EL (cell line): Measurements from ENCODE around the gene AMMECR1.
A peak's percentile ranks its signal among the peaks of the same experiment; 100 is the strongest.

Experiments used
- DNase-seq: peaks from one replicate; pipeline ENCODE4 v3.0.0-alpha.2; 2016

AMMECR1 gene

GRCh38 chrX:110208092-110208491, 109.8 kb downstream of the AMMECR1 start:
- DNase-seq = no peak

- peak; percentile 65 for DNase-seq
Measured at GRCh38 chrX:110204986-110205385, 112.9 kb downstream of the AMMECR1 start.

- DNase-seq = no peak
Measured at GRCh38 chrX:110201799-110202198, 116.1 kb downstream of the AMMECR1 start.

DNA sequence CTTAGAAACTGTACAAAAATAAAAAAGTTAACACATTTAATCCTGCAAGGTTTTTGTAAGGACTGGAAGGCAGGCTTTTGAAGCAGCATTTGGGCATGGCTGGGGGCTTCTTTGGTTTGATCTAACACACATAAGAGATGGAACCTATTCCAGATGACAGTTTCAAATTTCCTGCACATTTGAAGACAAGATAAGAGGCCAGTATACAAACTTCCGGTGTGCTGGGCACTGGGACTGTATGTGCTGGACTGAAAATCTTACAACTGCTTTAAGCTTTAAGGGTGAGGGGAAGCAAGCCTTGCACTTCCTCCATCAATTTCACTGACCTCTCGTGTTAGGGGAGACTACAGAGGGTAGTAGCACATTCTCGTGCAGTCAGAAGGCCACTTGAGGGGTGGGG, 122.9 kb downstream of the AMMECR1 start:
- DNase-seq = no peak

DNA sequence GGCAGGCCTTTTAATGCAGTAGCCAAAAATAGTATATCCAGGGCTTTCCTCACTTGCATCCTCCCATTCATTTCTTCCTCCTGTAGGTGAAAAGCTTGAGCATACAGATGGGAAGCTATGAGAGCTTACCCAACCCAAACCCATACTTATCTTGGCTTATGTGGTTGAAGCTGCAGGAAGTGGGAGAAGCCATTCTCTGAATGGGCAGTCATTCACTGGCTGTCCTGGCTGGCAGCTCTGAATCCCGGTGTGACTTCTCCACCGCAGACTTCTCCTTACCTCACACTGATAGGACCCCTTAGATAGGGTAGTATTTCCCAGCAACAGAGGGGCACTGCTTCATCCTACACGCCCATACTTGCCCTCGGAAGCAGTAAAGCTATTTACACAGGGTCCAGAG, 125.4 kb downstream of the AMMECR1 start:
- DNase-seq = no peak

DNA sequence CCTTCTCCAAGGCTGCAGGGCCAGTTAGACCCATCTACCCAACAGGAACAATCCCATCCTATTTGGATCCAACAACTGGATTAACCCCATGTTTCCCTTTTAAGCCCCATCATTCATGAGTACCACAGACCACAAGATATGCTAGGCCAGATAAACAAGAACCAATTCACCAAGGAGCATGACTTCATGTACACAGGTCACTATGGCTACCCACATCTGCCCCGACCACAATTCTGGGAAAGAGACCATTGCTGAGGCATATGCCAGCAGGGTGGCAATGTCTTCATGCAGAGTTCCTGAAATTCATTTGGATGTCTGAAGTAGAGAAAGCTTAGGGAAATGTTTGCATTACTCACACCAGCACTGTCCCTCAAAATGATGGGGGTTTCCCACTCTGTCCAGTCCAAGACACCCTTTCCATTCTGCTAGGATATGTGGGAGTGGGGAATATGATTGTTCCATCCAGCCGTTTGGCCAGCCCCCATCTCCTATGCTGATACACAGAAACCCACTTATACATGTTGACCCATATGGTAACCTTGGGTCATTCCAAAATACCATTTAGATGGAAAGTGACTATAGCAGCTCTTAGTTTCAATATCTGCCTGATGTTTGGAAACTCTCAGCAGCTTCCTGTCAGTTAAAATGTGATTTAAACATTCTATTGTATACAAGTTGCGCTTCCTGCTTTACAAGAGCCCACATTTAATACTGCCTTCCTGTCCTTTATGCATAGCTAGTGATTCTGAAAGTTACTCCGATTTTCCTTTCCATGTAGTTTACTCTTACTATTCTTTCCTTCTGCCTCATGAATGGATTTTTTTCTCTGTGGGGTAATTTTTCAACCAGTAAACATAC, 129.0 kb downstream of the AMMECR1 start:
- DNase-seq = no peak

DNA sequence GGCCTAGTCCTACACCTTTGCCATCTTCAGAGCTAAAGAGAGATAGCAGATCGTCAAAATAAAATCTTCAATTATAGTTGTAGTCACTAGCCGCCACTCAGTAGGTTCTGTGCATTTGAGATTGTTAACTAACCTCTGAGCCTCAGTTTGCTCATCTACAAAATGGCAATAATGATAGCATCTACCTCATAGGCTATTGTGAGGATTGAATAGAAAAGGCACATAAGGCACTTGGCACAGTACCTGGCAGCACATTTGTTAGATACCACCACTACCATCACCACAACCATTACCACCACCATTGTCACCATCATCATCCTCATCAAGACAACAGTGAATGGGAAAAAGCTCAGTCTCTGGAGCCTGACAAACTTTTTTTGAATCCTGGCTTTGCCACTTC, 134.6 kb downstream of the AMMECR1 start:
- DNase-seq = no peak

DNA sequence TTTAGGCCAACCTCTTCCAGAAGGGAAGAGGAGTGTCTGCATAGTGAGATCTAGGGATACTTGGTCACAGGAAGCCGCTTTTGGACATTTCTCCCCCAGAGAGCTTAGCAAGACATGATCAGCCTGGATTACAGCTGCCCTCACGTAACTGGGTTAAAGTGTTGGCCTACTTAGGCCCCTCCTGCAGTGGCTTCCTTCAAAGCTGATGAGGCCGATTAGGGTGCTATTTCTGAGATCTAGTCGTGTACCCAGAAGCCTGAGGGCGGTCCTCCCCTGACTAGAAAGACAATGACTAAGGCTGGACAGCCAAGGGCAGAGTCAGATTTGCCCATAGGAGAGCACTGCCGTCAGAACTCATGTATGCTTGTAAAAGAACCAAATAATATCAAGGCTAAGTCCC, 135.0 kb downstream of the AMMECR1 start:
- peak; percentile 17 for DNase-seq

- peak; percentile 26 for DNase-seq
Measured at GRCh38 chrX:110182362-110182761, 135.5 kb downstream of the AMMECR1 start.

DNA sequence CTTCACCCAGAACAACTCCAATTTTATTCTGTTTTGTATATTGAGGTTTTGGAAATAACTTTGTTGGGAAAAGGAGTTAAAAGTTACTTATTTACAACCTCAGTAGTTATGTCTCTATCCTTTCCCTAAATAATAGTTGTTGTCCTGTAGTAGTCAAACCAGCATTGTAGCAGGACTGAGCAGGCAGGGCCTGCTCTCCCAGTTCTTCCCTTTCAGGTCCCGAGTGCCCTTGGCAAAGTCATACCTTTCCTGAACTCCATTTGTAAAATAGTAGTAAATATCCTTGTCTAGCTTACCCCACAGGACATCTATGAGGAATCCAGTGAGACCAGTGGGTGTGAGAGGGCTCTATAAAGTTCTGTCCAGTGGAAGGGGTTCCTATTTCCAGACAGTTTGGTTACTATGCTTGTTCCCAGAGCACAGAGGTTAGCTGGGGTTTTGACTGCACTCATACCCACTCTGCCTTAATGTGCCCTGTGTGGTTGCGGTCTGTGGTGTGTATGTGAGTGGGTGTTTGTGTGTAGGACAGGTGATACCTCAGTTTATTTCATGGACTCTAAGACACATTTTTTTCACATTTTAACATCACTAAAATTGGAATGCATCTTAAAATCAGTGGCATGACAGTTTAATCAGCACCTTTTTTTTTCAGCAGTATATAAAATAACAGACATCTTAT, 136.3 kb downstream of the AMMECR1 start:
- no peak for DNase-seq

DNA sequence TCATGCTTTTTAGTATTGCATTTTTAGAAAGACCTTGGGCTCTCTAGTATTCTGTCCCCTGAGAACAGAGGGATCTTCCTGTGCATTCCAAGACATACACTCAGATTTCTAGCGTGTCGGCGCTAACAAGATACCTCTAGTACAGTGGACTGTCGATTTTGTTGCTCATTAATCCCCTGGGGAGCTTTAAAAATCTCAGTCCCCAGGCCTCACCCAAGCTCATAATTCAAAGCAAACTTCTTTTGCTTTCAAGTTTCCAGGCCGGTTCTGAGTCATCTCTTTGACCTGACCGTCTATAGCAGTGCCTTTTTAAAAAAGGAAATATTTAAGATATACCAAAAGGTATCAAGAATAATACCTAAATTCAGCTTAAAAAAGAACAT, 137.0 kb downstream of the AMMECR1 start:
- DNase-seq = peak; percentile 73

DNA sequence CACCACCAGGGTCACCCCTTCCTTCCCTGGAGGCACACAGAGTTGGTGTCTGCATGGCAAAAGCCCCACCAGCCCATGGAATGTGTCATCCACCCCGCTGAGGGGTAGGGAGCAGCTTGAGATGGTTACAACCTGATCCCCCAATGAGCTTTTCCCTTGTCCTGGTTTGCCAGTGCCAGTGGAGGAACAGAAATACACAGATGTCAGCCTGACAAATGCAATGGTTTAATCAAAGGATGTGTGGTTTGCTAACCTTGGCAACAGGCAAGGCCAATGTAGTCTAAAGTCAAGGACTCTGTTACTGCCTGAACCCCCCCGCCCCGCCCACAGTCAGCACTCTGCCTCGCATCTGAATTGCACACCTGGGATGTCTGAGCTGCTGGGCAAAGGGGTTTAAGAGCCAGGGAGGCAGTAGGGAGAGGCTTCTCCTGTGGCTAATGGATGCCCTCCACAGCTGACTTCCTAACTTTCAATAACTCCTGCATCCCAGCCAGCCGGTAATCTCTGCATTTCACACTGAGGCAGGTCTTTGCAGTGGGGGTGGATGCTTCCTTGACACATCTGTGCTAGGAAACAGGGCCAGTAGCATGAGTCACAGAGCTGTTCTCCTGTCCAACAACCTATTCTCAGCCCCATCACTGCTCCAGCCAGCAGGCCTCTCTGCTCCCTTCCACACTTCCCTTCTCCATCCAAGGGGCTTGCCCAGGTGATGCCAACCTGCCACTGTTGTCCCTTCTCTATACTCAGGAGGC, 137.5 kb downstream of the AMMECR1 start:
- peak; percentile 70 for DNase-seq

- no peak for DNase-seq
Measured at GRCh38 chrX:110178179-110178865, 139.6 kb downstream of the AMMECR1 start.

- no peak for DNase-seq
Measured at GRCh38 chrX:110175696-110176095, 142.2 kb downstream of the AMMECR1 start.

GRCh38 chrX:110175146-110175545, 142.7 kb downstream of the AMMECR1 start:
- DNase-seq = no peak

DNA sequence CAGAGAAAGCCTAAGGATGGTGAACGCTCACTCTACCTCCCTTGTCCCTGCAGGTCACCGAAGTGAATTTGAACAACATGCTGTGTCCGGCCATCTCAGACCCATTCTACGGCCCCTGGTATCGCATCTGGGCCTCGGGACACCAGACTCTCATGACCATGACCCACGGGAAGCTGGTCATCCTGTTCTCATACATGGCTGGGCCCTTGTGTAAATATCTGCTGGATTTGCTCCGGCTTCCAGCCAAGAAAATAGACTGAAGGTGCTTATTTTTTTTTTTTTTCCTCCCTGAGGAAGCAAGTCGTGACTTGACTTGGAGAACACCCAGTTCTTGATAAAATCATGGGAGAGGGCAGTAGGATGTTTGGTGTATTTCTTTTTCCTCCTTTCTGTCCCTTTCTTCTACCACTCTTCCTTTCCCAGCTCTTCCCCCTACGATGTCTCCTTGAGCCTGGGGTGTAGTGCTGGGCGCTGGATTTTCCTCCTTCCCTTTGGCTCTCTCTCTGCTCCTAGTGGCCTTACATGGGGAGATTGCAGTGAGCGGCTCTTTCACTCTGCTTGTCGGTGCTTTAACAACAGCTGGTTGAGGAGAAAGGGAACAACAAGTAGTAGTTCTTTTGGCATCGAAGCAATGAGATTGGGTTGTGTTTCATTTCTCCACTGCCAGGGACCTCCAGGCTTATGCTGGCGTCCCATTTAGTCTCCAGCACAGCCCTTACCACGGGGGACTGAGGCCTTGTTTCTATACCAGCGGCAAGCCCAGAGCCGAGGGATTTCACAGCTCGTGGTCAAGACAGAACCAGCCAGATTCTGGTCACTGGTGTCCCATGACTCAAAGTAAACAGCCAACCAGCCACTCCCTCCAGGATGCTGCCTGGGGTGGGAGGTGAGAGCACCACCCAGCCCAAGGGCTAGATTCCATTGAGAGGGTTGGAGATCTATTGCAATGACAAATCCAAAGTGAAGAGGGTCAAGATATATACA, 144.4 kb downstream of the AMMECR1 start:
- peak; percentile 40 for DNase-seq

GRCh38 chrX:110172215-110172614, 145.7 kb downstream of the AMMECR1 start:
- no peak for DNase-seq

GRCh38 chrX:110171442-110171841, 146.4 kb downstream of the AMMECR1 start:
- DNase-seq = no peak

DNA sequence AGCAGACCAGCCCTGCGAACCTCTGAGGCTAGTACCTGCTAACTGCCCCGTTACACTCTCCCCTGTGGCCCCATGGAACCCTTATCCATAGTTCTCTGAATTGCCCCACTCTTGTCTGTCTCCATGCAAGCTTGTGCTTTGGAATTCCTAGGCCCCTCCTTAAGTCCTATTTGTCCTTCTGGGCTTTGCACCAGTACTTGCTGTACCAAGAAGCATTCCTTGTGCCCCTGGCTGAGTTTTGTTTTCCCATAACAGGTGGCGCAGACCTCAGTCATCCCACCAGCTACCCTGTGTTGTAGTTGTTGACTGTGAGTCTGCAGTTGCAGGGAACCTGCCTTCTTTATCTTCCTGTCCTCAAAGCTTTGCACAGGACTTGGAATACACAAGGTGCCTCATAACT, 147.9 kb downstream of the AMMECR1 start:
- DNase-seq = no peak

- peak; percentile 81 for DNase-seq
Measured at GRCh38 chrX:110168585-110168984, 149.3 kb downstream of the AMMECR1 start.

GRCh38 chrX:110167952-110168451, 149.9 kb downstream of the AMMECR1 start:
- DNase-seq = peak; percentile 85

- DNase-seq = no peak
Measured at GRCh38 chrX:110163488-110163887, 154.4 kb downstream of the AMMECR1 start.
